Measurements from ENCODE around the gene TPX2.

- TF ChIP-seq POLR2A (IDR thresholded peaks at IDR 0.05; ENCODE audit: low read depth, low read length) (no peak), POLR2AphosphoS5 (IDR thresholded peaks at IDR 0.05; ENCODE audit: low read depth, low read length) (no peak), TAF1 (IDR thresholded peaks at IDR 0.05; ENCODE audit: borderline replicate concordance, low read depth, low read length) (no peak)
Measured at GRCh38 chr20:31759836-31760518, 20.9 kb downstream of the TPX2 start.

All from GM12892 (cell line).